Colon (tissue), 2 donors: ENCODE data around the gene ALKBH1.
"Not testable (repeated sequence)": the region's sequence is repeated elsewhere in the genome, so short reads cannot be mapped to it uniquely, and the experiment has no call there.

Experiments
- FAIRE-seq: peaks from 2 replicates; lab custom pipeline; 2012; peaks lifted over from hg19 to GRCh38; lab: Jason Lieb, UNC
- donor health status: control.
- donor health status: control.

ALKBH1 gene, protein sequence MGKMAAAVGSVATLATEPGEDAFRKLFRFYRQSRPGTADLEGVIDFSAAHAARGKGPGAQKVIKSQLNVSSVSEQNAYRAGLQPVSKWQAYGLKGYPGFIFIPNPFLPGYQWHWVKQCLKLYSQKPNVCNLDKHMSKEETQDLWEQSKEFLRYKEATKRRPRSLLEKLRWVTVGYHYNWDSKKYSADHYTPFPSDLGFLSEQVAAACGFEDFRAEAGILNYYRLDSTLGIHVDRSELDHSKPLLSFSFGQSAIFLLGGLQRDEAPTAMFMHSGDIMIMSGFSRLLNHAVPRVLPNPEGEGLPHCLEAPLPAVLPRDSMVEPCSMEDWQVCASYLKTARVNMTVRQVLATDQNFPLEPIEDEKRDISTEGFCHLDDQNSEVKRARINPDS

DNA sequence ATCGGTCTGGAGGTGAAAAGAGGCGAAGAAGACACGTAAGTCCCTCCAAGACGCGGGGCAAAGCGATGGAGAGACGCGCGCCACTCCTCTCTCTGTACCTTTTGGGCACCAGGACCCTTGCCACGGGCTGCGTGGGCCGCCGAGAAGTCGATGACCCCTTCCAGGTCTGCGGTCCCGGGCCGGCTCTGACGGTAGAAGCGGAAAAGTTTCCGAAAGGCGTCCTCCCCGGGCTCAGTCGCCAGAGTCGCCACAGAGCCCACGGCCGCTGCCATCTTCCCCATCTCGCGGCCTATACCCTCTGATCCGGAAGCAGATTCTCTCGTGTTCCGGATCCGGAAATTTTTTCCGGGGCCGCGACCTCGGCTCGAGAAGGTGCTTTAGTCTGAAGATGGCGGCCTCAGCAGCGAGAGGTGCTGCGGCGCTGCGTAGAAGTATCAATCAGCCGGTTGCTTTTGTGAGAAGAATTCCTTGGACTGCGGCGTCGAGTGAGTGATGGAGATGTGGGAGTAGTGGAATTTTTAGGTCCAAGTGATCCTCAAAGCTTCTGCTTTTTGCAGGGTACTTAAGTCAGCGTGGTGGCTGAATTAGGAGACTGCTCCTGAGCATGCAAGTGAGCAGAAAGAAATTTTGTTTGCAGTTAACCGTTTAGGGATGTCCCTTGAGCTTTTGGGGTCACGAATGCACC, at the start of gene ALKBH1, which contains the start of gene SLIRP:
TSS of gene ALKBH1 (minus strand) at position 300 of the 685 bp plus-strand sequence. CDS start at position 281, 19 bp downstream.
TSS of gene SLIRP (plus strand) at position 380 of the 685 bp plus-strand sequence. CDS start at position 389, 9 bp downstream.
- FAIRE-seq, result no peak

DNA sequence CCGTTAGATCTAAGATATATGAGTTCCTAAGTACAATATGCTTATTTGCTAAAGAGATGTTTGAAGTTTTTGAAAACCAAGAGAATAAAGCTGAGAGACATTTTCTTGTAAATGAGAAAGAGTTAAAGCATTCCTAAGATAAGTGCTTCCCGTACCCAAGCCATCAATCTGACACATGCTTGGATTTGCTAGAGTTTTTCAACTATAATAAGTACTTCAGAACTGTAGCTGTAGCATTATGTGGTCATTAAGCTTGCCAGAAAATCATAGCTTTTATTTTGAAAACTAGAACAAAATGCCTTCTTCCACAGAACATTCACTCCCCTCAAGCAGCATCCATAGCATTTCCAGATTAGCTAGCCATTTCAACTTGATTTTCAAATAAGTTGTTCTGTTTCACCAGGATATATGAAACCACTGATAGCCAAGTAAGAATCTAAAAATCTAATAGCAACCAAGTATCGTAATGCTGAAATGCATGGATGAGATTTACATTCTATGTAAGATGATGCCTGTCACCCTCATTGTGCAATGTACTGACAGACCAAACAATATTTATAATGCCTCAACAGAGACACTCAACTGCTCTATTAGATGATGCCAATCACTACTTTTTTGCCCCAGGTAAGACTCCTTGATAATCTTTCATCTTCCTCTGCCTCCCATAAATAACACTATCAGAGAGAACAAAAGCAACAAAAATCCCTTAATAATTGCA, 45.1 kb upstream of the ALKBH1 start:
- no peak for FAIRE-seq

DNA sequence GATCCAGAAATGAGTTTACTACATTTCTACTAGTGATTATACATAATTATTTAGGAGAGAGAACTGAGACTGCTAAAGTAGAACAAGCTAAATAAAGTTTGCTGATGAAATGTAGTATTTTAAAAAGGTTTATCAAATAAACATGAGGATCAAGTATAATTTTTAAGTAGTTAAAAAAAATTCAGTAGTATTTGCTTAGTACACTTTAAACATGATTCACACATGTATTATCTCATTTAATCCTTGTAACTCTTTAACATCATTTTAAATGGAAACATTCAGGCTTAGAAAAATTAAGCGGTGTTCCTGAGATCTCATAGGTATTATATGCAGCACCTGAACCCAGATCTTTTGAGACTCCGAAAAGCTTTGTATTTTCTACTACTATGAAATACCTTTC, 44.4 kb upstream of the ALKBH1 start:
- no peak for FAIRE-seq

DNA sequence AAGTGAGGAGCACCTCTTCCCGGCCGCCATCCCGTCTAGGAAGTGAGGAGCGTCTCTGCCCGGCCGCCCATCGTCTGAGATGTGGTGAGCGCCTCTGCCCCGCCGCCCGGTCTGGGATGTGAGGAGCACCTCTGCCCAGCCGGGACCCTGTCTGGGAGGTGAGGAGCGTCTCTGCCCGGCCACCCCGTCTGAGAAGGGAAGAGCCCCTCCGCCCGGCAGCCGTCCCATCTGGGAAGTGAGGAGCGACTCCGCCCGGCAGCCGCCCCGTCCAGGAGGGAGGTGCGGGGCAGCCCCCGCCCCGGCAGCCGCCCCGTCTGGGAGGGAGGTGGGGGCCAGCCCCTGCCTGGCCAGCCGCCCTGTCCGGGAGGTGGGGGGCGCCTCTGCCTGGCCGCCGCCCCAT, 39.6 kb upstream of the ALKBH1 start:
- FAIRE-seq, result not testable (repeated sequence)

DNA sequence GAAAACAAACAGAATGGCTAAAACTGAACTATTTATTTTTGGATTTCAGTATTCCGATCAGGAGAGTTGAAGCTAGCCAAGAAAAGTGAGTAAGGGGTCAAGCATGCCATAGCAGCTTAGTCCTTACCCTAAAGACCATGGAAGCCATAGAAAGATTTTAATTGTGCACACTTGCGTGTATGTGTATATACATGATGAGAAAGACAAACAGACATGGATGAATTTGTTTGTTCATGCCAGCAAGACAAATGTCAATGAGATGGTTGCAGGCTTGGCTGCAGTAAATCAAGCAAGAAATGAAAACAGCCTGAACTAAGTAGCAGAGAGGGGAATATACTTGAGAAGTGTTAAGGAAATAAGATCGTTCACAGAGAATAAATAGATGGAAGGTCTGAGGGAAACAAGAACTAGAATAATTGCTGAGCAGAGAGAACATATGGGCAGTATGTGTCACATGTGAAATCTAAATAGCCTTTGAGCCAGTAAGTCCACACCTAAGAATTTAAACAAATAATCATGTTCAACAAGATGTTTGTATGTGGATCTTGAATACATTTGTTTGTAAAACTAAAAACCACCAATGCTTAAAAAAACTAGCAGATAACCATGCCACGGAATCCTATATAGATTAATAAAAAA, 38.4 kb upstream of the ALKBH1 start:
- FAIRE-seq, result no peak

DNA sequence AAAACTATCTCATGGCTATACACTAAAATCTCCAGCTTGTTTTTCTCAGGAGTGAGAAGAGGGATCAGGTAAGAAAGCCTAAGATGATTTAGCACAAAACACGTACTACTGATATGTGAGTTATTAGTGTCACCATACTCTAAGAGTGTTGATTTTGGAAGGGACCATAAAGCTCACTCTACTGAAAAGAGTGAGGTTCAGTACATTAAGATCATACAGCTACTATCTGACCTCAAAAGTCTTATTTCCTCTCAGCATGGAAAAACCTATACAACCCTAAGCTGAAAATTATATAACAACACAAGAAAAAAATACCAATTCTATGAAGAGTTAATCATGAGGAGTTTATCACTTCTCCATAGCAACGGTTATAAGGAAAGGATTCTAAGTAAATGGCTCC, 33.6 kb upstream of the ALKBH1 start:
- FAIRE-seq, result no peak

DNA sequence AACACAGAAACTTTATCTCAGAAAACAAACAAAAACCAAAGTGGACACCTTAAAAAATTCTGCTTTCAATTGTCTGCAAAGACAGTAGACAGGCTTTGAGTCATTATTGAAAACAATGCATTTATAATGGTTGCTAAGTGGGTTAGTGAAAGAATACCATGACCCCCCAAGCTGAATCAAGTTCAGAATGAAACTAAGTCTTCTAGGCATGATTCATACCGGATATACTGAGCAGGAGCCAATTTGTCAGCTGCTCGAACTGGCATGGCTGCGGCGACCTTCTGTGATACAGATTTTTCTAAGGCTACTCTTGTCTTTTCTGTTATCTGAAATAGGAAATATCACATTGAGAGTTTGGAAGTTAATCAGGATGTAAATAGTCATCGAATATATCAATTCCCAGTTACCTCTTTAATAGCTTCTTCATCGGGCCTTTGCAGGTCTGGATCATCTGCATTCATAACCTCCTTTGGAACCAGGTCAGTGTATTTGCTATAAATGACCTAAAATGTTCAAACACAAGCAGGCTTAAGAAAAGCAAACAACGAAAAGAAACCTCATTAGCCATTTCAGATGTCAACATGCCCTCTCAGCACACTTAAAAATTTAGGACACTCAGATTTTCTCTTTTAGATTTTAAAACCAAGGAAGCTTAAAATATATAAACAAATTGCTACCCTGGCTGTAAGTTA, 30.9 kb upstream of the ALKBH1 start:
- FAIRE-seq, result no peak

DNA sequence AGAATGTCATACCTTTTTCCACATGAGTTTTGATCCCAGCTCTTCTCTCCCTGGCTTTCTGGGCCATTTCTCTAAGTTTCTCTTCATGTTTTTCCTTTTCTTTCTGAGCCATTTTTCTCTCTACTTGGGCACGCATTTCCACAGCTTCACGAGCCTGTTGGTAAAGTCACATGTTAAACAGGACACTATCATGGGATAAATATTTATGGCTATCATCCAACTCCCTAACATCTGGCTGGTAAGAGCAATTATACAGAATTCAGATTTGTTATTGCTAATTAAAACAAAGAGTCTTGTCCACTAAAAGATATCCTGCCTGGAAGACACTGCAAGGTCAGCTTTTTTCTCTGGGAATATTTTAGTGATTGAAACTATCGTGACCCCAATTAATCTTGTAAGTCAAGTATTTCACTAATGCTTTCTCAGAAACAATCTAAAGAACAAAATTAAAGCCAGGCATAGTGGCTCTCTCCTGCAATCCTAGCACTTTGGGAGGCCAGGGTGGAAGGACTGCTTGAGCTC, 23.2 kb upstream of the ALKBH1 start:
- FAIRE-seq, result no peak

DNA sequence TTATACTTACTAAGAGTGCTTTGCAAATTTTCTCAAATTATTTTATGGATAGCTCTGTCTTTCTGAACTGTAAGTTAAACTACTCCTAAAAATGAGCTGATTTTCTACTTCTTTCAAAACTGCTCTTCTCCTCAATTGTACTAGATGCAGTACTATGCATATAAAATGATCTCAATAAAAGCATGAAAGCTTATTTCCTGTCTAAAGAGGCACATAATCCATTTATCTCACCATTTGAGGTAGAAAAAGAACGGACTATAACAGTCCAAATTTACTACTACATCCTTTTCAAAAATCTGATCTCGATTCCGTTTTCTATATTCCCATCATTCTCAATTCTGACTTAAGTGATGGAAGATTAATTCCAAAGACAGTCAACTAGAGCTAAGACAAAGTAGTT, 14.5 kb upstream of the ALKBH1 start:
- no peak for FAIRE-seq

DNA sequence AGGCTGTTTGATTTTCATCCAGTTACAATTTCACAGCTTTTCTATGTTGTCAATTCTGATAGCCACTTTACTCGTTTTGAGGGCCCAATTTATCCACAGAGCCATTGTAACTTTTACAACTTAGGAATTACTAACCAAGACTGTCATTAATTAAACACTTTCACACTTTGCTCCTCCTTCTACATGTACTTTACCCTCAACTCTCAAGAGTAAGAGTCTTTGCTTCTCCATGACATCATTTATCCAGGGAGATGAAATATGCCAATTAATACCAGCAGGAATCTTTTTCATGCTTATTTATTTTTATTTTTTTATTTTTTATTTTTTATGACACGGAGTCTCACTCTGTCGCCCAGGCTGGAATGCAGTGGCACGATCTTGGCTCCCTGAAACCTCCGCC, 13.6 kb upstream of the ALKBH1 start:
- no peak for FAIRE-seq

DNA sequence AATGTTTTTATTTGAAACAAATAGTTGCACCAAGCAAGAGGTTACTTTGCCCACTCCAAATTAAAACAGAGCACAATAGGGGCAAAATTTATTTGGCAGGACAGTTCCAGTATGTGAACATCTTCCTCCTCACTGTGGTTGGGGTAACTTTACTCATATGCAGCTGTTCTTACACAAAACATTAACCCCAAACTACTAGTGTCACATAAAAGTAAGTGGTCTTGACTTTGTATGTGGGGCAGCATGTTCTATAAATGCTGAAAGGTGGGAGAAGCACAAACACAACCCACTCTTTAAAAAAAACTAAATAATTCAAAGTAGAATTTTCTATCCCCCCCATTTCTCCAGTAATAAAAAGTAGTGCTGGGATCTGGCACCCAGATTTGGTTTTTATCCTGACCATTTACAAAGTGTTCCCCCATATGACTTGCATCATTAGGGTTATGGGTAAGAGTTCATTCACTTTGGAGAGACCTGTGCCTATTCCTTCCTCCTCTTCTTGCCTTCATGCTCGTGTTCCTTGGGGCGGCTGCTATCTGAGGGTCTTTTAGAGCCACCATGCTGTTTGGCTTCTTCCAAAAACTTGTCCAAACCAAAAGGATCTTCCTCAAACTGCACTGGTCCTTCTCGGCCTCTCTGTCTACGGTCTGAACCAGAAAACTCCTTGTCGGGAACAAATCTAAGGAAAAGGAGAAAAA, 9.9 kb upstream of the ALKBH1 start:
- no peak for FAIRE-seq

DNA sequence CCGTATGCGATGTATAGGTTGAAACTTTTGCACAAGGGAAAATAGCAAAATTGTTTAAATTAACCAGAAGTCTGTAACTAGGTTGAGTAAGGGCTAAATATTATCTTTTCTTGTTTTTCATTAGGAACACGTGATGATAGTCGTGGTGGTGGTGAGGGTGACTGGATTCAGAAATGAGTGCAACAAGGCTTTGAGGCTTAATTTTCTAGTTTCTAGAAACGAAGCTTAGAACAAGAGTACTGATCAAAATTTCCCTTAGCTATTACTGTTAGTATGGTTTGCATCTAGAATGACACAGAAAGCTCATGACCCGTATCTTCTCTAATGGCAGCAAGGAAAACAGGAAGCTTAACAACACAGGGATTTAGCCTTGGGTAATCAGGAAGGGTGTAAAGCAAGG, 7.1 kb upstream of the ALKBH1 start:
- FAIRE-seq, result no peak

DNA sequence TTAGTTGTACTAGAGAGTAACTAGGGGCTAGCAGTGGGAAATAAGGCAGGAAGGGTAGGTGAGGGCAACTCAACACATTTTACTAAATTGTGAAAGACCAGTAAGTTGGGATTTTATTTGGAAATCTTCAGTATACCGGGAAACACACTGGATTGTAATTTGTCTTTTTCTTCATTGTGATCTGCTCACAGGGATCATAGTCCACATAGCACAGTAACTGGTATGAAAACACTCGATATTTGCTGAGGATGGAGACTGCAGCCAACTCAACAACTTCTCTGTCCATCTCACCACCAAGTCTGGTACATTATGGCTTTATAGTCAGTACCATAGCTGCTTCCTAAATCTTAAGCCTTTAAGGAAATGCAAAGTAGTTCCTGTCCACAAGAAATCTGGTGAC, 2.5 kb upstream of the ALKBH1 start:
- no peak for FAIRE-seq

DNA sequence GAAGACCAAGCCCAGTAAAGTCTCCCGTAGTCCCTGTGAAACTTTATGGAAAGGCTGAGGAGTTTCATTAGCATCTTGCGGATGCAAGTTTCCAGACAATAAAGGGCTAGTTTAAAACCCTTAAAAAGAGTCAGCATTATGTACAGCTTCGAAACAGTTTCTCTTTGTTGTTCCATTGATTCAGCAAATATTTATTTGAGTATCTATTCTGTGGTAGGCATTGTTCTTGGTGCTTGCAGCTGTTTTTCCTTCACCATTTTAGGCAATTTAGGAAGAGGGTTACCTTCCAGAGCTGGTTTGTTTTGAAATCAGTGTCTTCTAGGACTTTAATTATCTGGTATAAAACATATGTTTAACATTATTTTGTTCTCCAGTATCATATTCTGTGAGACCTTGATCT, 1.6 kb upstream of the ALKBH1 start:
- FAIRE-seq, result no peak

DNA sequence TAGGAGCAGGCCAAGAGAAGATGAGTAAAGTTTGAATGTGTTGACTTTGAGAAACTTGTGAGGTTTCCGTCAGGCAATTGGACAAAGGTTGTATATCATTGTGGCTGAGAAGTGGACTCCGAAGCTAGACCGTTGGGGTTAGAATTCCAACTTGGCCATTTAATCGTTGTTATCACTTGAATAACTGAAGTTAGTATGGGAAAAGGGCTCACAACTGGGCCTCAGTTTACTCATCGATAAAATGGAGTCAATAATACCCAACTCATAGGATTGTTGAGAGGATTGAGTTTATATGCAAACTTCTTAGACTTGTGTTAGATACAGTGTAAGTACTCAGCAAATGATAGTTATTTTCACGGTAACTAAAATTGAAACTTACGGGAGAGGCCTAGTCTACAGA, 926 bp upstream of the ALKBH1 start:
- no peak for FAIRE-seq

DNA sequence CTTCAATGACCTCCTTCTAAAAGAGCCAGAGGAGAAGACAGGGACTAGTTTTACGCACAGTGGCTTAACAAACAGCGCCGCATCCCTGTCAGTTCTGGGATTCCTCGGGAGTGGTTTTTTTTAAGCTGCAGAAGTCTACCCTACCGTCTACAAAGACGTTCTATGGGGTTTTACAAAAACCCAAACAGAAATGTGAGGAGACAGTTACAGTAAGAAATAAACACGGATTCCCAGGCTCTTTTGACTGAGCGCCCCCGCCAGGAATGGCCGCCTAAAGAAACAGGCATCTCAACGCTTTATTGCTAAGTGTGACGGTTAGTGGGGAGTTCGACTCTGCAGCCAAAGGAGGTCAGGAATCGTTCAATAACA, 484 bp downstream of the ALKBH1 start:
- FAIRE-seq, result no peak

DNA sequence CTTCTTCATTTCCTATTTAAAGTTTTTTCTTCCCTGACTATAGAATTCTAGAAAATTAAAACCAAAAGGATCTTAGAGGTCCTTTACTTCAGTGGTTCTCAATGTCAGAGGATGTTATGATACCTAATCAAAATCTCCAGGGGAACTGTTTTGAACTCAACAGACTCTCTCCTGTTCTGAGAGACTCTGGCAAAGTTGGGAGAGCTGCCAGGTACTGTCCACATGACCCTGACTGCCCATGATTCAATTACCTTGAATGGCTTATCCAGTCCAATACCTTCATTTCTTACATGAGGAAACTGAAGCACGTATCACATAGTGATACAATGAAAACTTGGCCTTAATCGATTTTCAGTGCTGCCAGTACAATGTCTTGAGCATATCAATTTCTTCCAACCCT, 16.6 kb downstream of the ALKBH1 start:
- FAIRE-seq, result no peak

DNA sequence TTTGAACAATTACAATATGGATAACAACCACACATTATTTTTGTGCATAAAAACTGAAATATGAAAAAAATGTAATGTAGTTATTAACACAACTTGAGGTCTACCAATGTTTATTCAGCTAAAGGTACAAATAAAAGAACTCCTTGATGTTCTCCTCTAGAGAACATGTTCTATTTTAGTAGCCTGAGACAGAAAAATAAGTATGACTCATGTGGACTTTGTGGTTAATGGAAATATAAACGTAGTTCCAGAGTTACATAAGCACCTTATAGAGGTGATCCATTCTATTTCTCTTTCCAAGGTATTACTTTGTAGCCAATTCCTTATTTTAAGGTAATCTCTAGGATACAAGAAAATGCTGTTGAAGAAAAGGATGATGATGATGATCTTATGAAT, 25.7 kb downstream of the ALKBH1 start:
- no peak for FAIRE-seq

DNA sequence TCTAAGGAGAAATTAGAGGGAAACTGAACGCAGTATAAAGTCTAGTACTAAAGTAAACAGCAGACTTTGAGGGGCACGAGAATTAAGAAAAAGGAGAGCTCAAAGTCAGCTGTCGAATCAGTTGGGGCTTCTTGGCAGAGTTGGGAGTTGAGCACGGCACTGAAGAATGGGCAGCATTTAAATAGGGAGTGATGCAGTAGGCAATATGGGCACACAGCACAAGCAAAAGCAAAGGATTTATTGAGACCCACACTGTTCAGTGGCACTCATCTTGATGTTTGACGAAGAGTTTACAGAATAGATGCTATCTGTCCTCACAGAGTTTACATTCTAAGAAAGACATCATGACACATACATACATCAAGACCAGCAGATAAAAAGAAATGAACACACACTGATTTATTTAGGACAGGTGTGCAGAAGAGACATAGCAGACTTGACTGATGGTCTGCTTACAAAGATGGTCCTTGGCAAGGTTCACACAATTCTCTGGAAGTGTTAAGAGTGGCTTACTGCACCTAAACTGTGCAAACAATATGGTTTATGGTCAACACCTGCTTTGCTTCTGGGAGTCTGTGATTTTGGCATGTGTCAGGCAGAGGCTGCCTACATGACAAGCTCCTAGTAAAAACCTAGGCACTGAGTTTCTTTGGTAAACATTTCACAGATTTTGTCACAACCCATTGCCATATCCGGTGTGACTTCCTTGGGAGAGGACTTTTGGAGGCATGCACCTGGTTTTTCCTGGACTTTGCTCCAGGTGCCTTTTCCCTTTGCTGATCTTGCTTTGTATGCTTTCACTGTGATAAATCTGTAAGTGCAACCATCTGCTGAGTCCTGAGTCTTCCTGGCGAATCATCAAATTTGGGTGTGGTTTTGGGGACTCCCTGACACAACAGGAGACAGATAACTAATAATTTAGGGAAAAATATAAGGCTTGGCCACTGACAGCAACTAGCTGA, 26.3 kb downstream of the ALKBH1 start:
- FAIRE-seq, result no peak

DNA sequence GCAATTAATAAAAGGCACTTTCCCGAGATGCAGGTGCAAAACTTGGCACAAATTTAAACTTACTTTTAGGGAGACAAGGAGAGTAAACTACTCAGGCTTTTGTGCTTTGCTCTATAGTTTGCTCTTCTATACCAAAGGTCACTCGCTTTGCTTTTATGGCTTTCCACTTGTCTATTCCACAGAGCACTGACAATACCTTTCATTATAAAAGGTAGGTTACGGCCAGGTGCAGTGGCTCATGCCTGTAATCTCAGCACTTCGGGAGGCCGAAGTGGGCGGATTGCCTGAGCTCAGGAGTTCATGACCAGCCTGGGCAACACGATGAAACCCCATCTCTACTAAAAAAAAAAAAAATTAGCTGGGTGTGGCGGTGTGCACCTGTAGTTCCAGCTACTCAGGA, 32.9 kb downstream of the ALKBH1 start:
- FAIRE-seq, result no peak
